DMS 273 (cell line): ENCODE data around the gene AGAP1.

ENCODE experiments used
- DNase-seq: peaks from one replicate; lab custom pipeline; 2025; ENCODE audit not compliant: unreplicated experiment; lab: John Stamatoyannopoulos, UW

The AGAP1 gene

DNA sequence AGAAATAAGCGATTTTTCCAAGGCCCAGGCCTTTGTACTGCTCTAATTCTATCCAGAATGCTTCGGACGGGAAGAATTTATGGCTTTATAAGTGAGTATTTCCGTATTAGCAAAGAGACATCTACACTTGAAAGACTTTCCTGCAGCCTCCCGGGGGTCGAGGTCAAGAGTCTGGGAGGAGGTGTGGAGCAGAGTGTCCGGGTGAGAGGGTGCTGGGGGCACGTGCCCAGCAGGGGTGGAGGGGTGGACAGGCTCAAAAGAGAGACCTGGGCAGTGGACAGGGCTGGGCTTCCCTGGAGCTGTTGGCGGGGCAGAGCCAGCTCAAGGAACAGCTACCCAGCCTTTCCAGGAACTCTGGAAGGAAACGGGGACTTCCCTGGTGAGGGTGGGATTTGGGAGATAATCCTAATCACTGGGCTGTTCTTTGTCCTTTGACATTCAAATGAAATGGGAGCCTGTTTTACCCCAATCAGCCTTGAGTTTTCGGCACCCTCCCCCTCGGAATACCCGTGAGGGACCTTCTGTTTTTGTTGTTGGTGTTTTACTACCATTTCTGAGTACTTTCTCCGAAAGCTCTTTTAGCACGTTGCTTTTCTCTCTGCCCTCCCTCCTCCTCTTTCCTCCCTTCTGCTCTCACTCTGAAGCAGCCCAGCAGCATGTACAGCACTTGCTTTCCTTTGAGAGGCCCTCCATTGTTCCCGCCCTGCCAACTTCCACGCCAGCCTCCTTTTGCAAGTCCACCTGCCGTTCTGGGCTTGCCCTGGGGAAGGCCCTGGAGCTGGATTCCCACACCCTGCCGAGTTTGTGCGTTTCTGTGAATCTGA lies 164.7 kb downstream of the AGAP1 start:
- DNase-seq: peak; percentile 32

DNA sequence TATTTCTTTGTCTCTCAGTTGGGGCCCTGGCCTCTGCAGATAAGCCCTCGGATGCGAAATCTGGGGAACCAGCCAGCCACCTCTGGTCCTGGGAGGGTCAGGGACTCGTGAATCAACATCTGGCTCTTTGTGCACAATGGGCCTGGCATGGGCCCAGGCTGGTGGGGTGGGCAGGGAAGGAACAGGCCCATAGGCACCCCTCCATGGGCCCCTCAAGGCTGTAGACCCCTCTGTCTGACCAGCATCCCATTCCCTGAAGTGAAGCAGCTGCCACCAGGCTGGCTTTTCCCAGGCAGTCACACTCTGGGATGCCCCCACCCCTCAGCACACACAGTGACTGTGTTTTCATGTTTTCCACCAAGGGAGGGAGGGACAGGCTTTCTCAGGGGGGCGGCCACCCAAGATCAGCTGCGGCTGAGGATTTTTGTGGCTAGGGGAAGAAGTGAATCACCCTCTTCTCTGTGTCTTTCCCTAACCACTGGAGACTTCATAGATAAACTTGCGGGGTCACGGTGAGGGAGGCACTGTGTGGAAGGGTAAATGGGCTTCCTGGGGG lies 166.0 kb downstream of the AGAP1 start:
- no peak for DNase-seq

DNA sequence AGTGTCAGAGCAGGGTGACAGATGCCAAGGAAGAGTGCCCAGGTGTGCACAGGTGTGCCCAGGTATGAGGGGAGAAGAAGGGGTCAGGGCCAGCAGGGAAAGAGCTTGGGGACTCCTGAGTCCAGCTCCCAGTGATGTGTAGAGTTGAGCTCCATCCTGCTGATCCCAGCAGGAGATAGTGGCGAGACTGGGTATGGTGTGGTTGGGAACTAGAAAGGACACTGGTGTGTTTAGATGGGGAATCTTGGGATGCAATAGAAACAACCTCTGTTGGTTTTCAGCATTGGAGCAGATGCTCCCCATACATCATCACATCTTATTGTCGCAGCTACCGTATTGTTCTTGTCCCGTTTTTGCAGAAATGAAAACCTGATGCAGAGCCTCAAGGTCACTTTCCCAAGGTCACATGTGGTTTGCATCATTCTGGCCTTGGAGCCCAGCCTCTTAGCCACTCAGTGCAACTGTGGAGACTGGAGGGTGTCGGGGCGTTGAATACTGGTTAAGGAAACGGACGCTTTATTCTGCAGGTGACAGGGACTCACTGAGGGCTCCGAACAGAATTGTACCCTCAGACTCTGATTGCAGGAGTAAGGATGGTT lies 166.7 kb downstream of the AGAP1 start:
- DNase-seq: no peak

DNA sequence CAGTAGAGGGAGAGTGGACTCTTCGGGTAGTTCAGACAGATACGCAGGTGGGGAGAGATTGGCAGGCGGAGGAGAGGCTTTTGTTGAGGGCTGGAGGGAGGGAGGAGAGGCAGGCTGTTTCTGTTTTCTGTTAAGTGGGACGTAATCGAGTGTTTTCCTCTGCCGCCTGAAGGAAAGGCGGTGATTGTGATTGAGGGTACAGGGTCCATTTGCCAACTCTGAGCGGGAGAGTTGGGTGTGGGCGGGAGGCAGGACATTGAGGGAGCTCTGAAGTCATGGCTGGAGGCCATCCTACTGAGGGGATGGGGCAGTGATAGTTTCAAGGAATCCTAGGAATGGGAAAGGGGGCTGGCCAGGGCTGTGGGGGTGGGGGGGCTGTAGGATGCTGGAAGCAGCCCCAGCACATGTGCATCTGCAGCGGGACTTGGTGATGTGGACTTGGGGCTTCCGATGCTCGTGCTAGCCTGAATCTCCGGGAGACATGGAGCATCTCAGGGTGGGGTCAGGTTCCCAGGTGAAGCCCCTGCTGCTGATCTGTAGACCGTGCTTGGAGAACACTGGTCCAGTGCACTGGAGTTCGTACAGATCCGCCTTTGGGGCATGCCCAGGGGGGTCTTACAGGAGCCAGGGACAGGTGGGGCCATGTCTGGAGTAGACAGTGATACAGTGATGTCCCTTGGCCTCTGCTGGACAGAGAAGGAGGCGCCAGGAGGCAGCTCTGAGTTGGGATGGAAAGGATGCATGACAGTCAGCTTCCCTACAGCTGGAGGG lies 167.5 kb downstream of the AGAP1 start:
- DNase-seq: no peak

DNA sequence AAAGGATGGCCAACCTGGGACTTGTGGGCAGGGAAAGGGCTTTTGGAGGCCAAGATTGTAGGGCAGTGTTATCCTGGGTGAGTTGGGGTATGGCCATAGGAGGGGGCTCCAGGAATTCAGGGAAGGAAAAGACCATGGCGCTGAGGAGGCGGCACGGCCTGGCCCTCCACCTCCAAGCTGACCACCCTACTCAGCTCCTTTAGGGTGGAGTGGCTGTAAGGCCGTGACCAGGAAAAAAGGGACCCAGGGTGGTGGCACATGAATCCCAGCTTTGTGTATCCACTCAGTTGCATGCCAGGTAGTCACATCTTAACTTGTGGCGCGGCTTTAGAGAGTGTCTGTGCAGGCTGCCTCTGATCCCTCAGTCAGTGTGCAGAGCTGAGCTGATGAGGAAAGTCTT lies 168.1 kb downstream of the AGAP1 start:
- DNase-seq: no peak

DNA sequence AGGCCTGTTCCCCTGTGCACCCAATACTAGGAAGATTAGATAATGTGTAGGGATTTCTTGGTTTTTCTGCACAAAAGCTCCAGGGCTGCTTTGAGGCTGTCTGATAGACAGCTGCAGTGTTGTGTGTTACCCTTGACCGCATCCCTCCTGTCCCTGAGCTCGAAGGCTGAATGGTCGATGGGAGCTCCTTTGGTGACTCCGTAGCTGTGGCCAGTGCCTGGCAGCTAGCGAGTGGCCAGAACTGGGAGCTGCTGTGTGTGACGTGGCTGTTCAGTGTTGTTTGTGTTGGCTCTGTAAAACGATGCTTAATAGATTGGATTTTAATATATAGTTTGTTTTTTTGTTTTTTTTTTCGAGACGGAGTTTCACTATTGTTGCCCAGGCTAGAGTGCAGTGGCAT lies 170.0 kb downstream of the AGAP1 start:
- no peak for DNase-seq

DNA sequence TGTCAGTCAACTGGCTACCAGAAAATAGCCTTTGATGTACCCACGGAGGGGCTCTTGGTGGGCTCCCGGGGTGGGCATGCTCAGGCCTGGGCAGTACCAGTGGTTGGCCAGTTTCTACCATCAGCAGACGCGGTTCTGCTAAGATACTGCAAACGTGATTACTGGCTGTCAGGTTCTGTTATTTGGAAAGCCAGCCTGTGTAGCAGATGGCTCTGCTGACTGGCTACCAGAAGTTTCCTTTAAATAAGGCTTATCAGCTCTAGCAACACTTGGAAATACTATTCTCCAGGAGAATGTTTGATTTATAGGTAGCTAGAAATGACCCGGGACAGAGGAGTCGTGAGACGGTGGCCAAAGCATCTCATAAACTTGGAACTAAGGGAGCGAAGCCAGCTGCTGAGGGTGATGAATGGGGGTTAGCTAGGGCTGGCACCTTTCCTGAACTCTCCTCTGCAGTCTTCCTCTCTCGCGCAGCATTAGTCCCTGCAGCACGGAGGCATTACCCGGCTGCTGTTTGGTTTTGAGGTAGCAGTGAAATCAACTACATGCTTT lies 171.9 kb downstream of the AGAP1 start:
- peak; percentile 84 for DNase-seq

DNA sequence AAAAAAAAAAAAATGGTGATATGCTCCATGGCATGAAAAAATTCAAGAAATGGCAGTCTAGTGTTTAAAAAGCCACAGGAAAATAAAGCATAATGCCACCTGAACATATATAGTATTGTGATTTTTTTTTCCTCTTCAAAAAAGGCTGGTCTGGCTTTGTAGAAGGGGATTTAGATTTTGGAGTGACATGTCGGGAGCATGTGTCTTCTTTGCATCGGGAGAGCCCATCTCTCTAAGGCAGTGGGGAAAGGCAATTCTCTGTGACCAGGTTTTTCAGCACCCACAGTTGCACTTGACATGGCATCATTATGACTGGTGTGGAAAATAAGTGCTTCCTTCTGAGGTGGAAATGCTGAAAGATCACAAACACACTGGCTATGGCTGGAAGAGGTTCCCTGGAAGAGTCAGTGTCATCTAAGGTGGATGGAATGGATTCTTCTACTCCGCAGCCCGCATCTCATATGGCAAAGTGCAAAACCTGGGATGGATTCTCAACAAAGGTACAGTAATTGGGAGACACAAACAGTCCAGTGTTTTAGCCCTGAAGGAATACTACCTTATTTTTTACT lies 172.5 kb downstream of the AGAP1 start:
- peak; percentile 89 for DNase-seq

DNA sequence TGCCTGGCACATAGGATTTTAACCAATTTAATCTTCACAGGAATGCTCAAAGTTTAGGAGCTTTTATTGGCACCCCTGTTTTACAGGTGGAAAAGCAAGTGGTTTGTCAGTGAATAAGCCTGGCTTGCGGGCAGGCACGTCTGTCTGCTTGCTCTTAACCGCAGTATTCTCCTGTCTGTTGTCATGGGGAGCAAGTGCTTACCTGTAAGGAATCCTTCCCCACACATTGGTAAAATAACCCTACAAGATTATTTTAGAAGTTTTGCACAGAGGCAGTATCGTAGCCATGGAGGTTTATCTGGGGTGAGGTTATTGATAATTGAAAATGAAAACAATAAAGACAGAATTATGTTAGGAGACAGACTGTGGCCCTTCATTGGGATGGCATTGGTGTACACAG lies 174.9 kb downstream of the AGAP1 start:
- DNase-seq: no peak

DNA sequence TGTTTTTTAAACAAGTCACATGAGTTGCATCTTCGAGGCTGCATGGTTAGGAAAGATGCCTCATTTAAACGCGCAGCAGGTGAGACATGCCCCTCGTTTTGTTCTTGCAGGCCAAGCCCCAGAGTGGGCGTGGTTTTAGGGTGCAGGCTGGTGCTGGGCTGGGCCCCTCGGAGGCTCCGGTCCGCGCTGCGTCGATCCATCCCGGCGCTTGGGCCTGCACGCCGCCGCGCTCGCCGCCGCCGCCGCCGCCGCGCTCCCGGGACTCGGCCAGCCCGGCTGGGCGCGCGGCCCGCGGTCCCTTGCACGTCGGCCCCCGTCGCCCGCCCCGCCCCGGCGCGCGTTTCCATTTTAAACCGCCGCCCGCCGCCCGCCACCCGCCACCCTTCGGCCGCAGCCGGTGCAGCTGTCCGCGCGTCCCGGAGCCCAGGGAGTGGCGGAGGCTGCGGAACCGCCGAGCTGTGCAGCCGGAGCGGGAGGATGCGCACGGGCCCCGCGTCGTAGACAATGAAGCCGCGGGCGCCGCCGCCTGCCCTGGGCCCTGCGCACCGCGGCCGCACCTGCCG lies 175.5 kb downstream of the AGAP1 start:
- DNase-seq: peak; percentile 93

DNA sequence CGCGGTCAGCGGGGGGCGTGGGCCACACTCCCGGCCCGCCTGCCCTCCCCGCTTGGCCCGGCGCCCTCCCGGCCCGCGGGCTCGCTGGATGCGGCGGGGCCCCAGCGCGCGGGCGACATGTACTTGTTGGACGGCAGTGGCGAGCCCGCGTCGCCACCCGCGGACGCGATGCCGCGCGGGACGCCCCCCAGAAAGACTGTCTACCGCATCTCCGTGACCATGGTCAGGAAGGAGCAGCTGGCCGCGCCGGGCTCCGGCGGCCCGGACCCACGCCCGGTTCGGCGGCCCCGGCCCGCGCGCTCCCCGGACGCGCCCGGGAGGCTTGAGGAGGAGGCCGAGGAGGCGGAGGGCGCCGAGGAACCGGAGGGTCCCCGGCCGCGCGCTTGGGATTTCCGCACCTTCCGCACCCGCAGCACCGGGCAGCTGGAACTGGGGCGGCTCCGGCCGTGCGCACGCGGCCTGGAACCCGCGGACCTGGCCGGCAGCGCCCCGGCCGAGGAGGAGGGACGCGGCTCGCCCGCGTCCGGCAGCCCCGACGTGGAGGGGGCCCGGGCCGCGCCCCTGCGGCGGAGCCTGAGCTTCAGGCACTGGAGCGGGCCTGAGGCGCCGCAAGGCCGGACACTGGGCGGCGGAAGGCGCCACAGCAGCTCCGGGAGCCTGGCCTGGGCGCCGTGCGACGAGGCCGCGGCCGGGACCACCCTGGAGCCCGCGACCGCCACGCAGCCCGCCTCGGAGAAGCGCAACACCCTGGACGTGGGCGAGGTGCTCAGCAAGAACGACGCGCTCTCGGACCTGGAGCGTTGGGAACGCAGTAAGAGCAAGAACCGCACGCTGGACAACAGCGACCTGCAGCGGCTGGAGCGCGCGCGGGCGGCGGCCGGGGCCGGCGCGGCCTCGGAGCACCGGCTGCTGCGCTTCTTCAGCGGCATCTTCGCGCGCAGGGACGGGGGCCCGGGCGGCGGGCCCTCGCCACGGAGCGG lies 176.4 kb downstream of the AGAP1 start:
- DNase-seq: peak; percentile 81

DNA sequence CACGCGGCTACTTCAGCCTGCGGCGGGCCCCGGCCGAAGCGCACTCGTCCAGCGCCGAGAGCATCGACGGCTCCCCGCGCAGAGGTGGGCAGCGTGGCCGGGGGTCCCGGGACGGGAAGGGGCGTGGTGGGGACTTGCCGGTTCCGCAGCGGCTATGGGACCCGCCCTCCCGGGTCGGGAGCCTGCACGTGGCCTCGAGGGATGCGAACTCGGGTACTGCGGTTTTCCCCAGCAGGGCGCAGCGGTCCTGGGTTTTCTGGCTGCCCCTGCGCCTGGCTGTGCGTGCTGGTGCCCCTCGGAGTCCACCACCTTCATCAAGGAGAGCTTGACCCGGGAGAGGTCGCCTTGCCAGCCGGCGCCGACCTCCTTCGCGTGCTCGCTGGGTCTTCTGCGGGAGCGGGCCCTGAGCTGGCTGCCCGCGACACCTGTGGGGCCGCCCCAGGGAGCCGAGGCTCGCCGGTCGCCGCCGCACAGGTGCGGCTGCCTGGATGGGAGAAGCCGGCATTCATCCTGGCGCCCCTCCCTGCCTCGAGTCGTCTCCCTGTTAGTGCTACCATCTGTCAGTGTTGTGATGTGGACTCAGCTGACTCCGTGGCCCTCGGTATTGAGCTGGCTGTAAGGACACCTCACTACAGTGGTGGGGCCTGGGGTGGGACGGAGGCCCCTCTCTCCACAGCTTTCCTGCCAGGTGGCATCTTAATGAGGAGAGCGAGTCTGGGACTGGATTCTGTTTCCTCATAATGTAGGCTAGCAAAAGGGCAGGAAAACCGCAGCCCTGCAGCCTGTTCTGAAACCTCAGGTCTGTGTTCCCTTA lies 177.3 kb downstream of the AGAP1 start:
- DNase-seq: peak; percentile 73

DNA sequence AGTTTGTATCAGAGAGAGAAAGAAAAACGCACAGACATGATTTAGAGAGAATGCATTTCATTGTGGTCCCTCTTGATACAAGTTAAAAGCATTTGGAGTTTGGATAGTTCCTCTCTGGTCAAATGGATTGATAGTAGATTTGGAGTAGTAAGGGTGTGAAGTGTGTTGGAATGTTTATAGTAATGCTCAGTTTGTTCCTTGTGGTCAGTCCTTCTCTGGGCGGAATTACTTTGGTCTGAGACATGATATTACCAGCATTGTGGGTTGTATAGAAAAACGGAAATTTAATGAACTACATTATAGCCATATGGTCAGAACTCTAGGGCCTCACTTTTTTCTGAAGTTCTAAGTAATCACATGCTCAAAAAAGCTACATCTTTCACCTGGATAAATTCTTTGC lies 178.9 kb downstream of the AGAP1 start:
- no peak for DNase-seq

DNA sequence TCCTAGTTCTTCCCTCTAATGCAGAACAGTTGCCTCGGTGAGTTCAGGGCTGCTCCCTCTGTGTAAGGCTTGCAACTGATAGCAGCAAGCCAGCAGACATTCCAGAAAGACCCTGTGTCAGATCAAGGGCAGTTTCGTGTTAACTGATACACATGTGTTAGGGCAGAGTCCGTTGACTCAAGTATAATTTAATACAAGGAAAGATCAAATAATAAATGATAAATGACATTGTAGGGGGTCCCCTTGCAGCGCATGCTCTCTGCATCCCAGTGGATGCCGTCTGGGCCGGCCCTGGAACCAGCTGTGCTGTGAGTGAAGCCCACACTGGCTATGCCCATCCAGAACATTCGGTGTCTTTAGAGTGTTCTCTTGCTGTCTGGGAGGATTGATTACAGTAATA lies 180.3 kb downstream of the AGAP1 start:
- no peak for DNase-seq

DNA sequence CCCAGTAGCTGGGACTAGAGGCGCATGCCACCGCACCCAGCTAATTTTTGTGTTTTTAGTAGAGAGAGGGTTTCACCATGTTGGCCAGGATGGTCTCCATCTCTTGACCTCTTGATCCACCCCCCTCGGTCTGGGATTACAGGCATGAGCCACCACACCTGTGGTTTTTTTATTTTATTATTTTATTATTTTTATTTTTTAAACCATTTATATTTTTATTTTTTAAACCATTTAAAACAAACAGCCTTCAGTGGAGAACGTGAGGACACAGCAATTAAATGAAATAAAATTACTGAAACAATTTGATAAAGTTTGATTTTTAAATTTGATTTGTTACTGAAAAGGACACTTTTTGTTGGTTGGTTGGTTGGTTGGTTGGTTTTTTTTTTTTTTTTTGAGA lies 181.0 kb downstream of the AGAP1 start:
- DNase-seq: no peak

DNA sequence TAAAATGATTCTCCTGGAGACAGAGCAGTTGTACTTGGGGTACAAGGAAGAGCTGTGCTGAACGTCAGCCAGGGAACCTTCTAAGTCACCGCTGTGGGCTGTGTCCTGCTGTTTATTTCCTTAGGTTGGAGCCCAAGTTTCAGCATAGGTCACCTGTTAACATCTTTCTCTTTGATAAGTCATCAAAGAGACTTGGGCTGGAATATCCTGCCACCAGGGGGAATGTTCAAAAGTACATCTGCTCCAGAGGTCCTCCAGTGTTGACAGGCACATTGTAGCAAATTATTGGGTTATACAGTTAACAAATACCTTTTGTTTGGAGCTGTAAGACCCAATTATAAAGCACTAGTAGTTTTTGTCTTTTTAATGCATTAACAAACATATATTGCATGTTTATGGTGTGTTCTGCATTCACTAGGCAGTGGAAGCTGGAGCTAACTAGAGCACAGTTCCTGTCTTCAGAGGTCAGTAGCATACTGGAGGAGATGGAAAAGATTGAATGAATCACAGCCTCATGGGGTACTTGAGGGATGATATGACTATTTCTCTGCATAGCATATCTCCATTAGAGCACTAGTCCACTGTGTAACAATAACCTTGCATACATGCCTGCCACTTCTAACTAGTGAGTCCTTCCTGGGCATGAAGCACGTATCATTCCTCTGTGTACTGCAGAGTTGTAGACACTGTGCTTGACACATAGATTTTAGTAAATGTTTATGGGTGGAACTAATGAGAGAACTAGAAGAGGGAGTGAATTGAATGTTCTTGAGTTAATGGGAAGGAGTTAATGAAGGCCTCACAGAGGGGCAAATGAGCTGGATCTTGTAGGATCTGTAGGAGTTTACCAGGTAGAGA lies 182.1 kb downstream of the AGAP1 start:
- peak; percentile 17 for DNase-seq

DNA sequence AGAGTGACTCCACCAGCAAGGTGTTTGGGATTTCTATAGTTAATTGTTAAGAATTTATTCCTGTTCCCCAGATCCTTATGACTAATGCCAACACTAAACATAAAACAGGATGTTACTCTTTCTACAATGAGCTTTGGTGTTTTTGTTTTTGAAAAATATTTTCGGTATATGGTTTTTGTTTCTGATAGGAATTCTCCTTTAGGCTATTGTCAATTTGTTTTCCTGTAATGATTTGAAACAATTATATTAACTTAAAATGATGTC lies 182.6 kb downstream of the AGAP1 start:
- no peak for DNase-seq

DNA sequence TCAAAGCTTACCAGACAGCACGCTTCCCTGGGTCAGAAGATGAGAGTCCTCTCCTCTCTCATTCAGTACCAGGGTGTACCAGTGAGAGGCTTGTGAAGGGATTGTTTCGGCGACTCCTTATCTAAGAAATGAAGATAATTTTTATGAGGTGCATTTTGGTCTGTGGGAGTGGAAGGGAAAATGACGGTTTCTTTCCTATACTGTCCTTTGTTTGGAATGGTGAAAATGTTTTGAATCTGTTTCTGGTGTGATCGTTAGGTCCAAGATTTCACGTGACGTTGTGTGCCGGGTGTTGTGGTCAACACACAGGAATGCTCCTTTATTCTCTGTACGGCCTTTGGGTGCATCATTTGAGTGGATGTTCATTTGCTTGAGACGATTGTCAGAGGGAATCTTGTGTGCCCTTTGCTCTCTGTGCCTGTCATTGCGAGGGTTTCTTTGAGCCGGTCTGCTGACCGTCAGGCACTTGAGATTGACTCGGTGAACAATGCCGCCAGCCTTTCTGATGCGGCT lies 183.5 kb downstream of the AGAP1 start:
- DNase-seq: no peak
